WTC11 (cell line): ENCODE measurements around the gene ATP6V1A.

Experiments used
- CBFB ChIP-seq: sonication (generic); formaldehyde crosslinking; IDR thresholded peaks from 2 replicates; pipeline ENCODE4 v1.8.1; 2022; ENCODE audit warnings: mild to moderate bottlenecking, low read depth, missing genetic modification reagents
- CREB1 ChIP-seq: sonication (generic); formaldehyde crosslinking; IDR thresholded peaks from 2 replicates; pipeline ENCODE4 v1.8.0; 2023; ENCODE audit warnings: mild to moderate bottlenecking, missing genetic modification reagents
- KAT7 ChIP-seq: sonication (generic); formaldehyde crosslinking; IDR thresholded peaks from 2 replicates; pipeline ENCODE4 v1.8.1; 2023; ENCODE audit warnings: missing genetic modification reagents, mild to moderate bottlenecking, borderline replicate concordance
- TEAD4 ChIP-seq: sonication (generic); formaldehyde crosslinking; IDR thresholded peaks from 2 replicates; pipeline ENCODE4 v1.8.0; 2022; ENCODE audit warnings: mild to moderate bottlenecking, missing genetic modification reagents
- TF ChIP-seq, protein P1 (sequence below): fragments of 200-600 bp; IDR thresholded peaks from 2 replicates; pipeline ENCODE4 v1.8.0; 2022; ENCODE audit warnings: antibody characterized with exemption
- TF ChIP-seq, protein P2 (sequence below): sonication (generic); formaldehyde crosslinking; IDR thresholded peaks from 2 replicates; pipeline ENCODE4 v1.8.0; 2022; ENCODE audit warnings: mild to moderate bottlenecking, missing genetic modification reagents
- TF ChIP-seq, protein P3 (sequence below): sonication (generic); formaldehyde crosslinking; IDR thresholded peaks from 2 replicates; pipeline ENCODE4 v1.8.1; 2023; ENCODE audit warnings: mild to moderate bottlenecking, missing genetic modification reagents, borderline replicate concordance
- TF ChIP-seq, protein P4 (sequence below): sonication (generic); formaldehyde crosslinking; conservative IDR thresholded peaks from 2 replicates; pipeline ENCODE4 v1.8.1; 2022; ENCODE audit warnings: mild to moderate bottlenecking, missing genetic modification reagents
- TF ChIP-seq, protein P5 (sequence below): sonication (generic); formaldehyde crosslinking; IDR thresholded peaks from 2 replicates; pipeline ENCODE4 v1.8.0; 2022; ENCODE audit warnings: mild to moderate bottlenecking, missing genetic modification reagents
- TF ChIP-seq, protein P6 (sequence below): sonication (generic); formaldehyde crosslinking; IDR thresholded peaks from 2 replicates; pipeline ENCODE4 v1.8.0; 2022; ENCODE audit warnings: mild to moderate bottlenecking, missing genetic modification reagents
- TF ChIP-seq, protein P7 (sequence below): sonication (generic); formaldehyde crosslinking; IDR thresholded peaks from 2 replicates; pipeline ENCODE4 v1.8.1; 2022; ENCODE audit warnings: mild to moderate bottlenecking, moderate library complexity, missing genetic modification reagents

DNA sequence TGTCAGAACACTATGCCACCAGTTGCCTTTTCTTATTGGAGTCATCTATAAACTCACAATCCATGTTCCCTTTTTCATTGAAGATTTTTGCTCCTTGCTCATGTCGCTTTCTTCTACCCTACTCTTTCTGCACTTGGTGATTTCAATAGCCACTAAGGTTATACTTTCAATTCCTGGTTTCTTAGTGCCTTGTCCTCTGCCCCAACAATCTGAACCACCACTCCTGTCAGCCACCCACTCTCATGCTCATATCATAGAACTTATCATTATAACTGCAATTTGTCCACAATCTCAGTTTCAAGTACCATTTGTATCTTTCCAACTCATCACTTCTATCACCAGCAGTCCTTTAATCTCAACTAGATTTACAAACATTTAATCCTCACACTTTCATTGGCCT lies 81.8 kb downstream of the ATP6V1A start:
- TF ChIP-seq, protein P1, sequence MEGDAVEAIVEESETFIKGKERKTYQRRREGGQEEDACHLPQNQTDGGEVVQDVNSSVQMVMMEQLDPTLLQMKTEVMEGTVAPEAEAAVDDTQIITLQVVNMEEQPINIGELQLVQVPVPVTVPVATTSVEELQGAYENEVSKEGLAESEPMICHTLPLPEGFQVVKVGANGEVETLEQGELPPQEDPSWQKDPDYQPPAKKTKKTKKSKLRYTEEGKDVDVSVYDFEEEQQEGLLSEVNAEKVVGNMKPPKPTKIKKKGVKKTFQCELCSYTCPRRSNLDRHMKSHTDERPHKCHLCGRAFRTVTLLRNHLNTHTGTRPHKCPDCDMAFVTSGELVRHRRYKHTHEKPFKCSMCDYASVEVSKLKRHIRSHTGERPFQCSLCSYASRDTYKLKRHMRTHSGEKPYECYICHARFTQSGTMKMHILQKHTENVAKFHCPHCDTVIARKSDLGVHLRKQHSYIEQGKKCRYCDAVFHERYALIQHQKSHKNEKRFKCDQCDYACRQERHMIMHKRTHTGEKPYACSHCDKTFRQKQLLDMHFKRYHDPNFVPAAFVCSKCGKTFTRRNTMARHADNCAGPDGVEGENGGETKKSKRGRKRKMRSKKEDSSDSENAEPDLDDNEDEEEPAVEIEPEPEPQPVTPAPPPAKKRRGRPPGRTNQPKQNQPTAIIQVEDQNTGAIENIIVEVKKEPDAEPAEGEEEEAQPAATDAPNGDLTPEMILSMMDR = no peak
- TF ChIP-seq CREB1 (CRISPR knock-in tag) = no peak
- TF ChIP-seq, protein P2, sequence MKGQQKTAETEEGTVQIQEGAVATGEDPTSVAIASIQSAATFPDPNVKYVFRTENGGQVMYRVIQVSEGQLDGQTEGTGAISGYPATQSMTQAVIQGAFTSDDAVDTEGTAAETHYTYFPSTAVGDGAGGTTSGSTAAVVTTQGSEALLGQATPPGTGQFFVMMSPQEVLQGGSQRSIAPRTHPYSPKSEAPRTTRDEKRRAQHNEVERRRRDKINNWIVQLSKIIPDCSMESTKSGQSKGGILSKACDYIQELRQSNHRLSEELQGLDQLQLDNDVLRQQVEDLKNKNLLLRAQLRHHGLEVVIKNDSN = no peak
- TF ChIP-seq TEAD4 = no peak
- TF ChIP-seq, protein P3, sequence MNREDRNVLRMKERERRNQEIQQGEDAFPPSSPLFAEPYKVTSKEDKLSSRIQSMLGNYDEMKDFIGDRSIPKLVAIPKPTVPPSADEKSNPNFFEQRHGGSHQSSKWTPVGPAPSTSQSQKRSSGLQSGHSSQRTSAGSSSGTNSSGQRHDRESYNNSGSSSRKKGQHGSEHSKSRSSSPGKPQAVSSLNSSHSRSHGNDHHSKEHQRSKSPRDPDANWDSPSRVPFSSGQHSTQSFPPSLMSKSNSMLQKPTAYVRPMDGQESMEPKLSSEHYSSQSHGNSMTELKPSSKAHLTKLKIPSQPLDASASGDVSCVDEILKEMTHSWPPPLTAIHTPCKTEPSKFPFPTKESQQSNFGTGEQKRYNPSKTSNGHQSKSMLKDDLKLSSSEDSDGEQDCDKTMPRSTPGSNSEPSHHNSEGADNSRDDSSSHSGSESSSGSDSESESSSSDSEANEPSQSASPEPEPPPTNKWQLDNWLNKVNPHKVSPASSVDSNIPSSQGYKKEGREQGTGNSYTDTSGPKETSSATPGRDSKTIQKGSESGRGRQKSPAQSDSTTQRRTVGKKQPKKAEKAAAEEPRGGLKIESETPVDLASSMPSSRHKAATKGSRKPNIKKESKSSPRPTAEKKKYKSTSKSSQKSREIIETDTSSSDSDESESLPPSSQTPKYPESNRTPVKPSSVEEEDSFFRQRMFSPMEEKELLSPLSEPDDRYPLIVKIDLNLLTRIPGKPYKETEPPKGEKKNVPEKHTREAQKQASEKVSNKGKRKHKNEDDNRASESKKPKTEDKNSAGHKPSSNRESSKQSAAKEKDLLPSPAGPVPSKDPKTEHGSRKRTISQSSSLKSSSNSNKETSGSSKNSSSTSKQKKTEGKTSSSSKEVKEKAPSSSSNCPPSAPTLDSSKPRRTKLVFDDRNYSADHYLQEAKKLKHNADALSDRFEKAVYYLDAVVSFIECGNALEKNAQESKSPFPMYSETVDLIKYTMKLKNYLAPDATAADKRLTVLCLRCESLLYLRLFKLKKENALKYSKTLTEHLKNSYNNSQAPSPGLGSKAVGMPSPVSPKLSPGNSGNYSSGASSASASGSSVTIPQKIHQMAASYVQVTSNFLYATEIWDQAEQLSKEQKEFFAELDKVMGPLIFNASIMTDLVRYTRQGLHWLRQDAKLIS (CRISPR knock-in tag) = no peak
- TF ChIP-seq, protein P4, sequence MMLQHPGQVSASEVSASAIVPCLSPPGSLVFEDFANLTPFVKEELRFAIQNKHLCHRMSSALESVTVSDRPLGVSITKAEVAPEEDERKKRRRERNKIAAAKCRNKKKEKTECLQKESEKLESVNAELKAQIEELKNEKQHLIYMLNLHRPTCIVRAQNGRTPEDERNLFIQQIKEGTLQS (CRISPR knock-in tag) = no peak
- no peak for TF ChIP-seq KAT7 (CRISPR knock-in tag)
- TF ChIP-seq, protein P5, sequence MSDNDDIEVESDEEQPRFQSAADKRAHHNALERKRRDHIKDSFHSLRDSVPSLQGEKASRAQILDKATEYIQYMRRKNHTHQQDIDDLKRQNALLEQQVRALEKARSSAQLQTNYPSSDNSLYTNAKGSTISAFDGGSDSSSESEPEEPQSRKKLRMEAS = no peak
- TF ChIP-seq, protein P6, sequence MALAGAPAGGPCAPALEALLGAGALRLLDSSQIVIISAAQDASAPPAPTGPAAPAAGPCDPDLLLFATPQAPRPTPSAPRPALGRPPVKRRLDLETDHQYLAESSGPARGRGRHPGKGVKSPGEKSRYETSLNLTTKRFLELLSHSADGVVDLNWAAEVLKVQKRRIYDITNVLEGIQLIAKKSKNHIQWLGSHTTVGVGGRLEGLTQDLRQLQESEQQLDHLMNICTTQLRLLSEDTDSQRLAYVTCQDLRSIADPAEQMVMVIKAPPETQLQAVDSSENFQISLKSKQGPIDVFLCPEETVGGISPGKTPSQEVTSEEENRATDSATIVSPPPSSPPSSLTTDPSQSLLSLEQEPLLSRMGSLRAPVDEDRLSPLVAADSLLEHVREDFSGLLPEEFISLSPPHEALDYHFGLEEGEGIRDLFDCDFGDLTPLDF (CRISPR knock-in tag) = no peak
- TF ChIP-seq, protein P7, sequence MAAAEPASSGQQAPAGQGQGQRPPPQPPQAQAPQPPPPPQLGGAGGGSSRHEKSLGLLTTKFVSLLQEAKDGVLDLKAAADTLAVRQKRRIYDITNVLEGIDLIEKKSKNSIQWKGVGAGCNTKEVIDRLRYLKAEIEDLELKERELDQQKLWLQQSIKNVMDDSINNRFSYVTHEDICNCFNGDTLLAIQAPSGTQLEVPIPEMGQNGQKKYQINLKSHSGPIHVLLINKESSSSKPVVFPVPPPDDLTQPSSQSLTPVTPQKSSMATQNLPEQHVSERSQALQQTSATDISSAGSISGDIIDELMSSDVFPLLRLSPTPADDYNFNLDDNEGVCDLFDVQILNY (CRISPR knock-in tag) = no peak
- no peak for TF ChIP-seq CBFB (CRISPR knock-in tag)
